ENCODE data around the gene DCAF4.
"Not testable (repeated sequence)": the region's sequence is repeated elsewhere in the genome, so short reads cannot be mapped to it uniquely, and the experiment has no call there.

Gene DCAF4

GRCh38 chr14:72975770-72976169 is 49.5 kb downstream of the DCAF4 start:
- no peak for DNase-seq

- no peak for DNase-seq
These were observed 52.6 kb downstream of the DCAF4 start for GRCh38 chr14:72978856-72979255.

GRCh38 chr14:72980863-72981262 is 54.6 kb downstream of the DCAF4 start:
- no peak for DNase-seq

- DNase-seq: no peak
These were observed 56.0 kb downstream of the DCAF4 start for GRCh38 chr14:72982146-72982708.

- DNase-seq: no peak
These were observed 60.0 kb downstream of the DCAF4 start for GRCh38 chr14:72986214-72986613.

GRCh38 chr14:72986857-72987256 is 60.6 kb downstream of the DCAF4 start:
- DNase-seq: no peak

- no peak for DNase-seq
These were observed 63.9 kb downstream of the DCAF4 start for GRCh38 chr14:72990171-72990570.

GRCh38 chr14:72996916-72997315 is 70.7 kb downstream of the DCAF4 start:
- DNase-seq: no peak

GRCh38 chr14:72998252-72998903 is 72.1 kb downstream of the DCAF4 start:
- no peak for DNase-seq

- no peak for DNase-seq
These were observed 73.1 kb downstream of the DCAF4 start for GRCh38 chr14:72999316-72999715.

- DNase-seq: no peak
These were observed 73.8 kb downstream of the DCAF4 start for GRCh38 chr14:73000073-73000472.

- DNase-seq: no peak
These were observed 77.4 kb downstream of the DCAF4 start for GRCh38 chr14:73003681-73004080.

GRCh38 chr14:73004641-73005040 is 78.4 kb downstream of the DCAF4 start:
- not testable (repeated sequence) for DNase-seq

GRCh38 chr14:73007835-73008234 is 81.6 kb downstream of the DCAF4 start:
- no peak for DNase-seq

GRCh38 chr14:73008501-73008900 is 82.2 kb downstream of the DCAF4 start:
- DNase-seq: no peak
